Measurements from ENCODE around the gene LIMS2. TPM values are rescaled to one million over a fixed set of nuclear protein-coding genes. Genes with fewer than 3 reads are reported as not detected.

The LIMS2 gene
- polyA plus RNA-seq, 3 donors = 8.5 to 282 (median 64.9) TPM

DNA sequence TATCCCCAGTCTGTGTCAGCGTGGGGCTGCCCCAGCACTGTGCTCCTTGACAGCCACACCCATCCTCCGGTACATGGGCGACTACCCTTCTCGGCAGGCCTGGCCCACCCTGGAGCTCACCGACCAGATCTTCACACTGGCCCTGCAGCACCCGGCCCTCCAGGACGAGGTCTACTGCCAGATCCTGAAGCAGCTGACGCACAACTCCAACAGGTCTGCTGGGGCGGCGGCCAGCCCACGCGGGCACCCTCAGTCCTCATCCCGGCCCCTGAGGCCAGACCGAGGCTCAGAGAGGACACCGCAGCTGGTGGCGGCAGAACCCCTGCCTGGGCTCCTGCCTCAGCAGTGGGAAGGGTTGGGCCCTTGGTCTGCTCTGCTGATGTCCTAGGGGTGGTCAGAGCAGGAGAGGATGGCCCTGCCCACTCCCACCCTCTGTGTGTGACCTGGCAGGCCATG is 43.8 kb downstream of the LIMS2 start:
- no peak overlapping the region for H3K27ac ChIP-seq (ENCODE audit: low read depth, low read length)
- 87 to 94% (median 90%) methylated on average over 16 of the region's 16 CpGs for WGBS, 3 donors

DNA sequence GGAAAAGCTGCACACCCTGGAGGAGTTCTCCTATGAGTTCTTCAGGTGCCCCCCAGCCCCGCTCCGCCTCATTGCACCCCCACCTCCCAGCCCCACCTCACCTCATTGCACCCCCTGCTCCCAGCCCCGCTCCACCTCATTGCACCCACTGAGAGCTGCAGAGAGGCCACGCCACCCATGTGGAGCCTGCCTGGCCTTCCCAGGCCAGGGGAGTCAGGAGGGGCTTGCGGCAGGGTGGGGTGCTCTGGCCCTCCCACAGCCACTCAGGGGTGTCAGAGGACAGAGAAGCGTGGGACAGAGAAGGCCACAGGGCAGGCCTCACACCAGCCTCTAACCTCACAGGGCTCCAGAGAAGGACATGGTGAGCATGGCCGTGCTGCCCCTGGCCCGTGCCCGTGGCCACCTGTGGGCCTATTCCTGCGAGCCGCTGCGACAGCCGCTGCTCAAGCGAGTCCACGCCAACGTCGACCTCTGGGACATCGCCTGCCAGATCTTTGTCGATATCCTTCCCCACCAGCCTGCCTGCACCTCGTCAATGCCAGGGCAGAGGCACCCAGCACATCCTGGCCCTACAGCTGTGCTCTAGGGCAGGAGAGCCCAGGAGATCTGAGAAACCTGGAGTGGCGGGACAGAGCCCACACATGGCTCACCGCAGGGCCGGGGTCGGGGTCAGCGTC is 44.3 kb downstream of the LIMS2 start:
- H3K27ac ChIP-seq (ENCODE audit: low read depth, low read length) = no peak overlapping the region
- WGBS, 3 donors = 86 to 93% (median 88%) methylated on average over 20 to 25 of the region's 25 CpGs

GRCh38 chr2:127630096-127630863 is 45.0 kb downstream of the LIMS2 start:
- H3K27ac ChIP-seq (ENCODE audit: low read depth, low read length) = no peak overlapping the region
- 56 to 78% (median 64%) methylated on average over 9 to 10 of the region's 10 CpGs for WGBS, 3 donors

GRCh38 chr2:127629637-127630036 is 45.7 kb downstream of the LIMS2 start:
- 72 to 88% (median 83%) methylated on average over 9 of the region's 9 CpGs for WGBS, 3 donors
- H3K27ac ChIP-seq (ENCODE audit: low read depth, low read length) = no peak overlapping the region

DNA sequence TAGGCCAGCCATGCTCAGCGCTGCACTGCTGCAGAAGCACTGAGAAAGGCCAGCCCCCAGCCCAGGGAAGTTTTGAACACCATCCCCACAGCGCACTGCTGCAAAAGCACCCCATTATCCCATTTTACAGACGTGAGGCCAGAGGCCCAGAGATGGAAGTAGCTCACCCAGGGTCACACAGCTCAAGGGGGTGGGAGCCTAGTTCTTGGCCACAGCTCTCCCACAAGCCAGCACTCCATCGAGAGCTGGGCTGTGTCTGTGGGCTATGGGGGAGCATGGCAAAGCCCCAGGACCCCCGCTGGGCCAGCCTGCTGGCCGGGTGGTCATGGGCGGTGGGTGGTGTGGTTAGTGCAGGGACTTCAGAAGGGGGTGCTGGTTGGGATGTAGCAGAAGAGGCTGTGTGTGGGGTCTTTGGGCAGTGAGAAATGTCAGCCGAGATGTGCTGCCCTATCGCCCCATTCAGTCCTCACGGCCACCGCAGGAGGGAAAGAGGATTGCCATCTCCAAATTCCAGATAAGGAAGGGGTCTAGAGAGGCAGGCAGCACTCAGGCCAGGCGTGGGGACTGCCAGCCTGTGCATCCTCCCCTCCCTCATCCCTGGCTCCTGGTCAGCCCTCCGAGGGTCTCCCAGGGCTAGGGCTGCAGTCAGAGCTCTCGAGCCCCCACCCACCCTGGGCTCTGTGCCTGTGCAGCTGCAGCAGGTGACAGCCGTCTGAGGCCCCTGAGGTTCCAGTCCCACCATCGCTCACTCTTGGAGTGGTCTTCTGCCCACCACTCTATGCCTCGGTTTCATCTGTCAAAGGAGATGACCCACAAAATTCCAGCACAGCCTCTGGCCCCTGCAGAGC is 46.3 kb downstream of the LIMS2 start:
- no peak overlapping the region for H3K27ac ChIP-seq (ENCODE audit: low read depth, low read length)
- WGBS, 3 donors = 73 to 81% (median 80%) methylated on average over 16 to 17 of the region's 17 CpGs

- no peak overlapping the region for H3K27ac ChIP-seq (ENCODE audit: low read depth, low read length)
- WGBS, 3 donors = 81 to 93% (median 90%) methylated on average over 18 of the region's 18 CpGs
Observed at GRCh38 chr2:127627740-127628571, 47.4 kb downstream of the LIMS2 start.

GRCh38 chr2:127626917-127627739 is 48.2 kb downstream of the LIMS2 start:
- WGBS, 3 donors = 81 to 91% (median 86%) methylated on average over 28 of the region's 28 CpGs
- no peak overlapping the region for H3K27ac ChIP-seq (ENCODE audit: low read depth, low read length)

DNA sequence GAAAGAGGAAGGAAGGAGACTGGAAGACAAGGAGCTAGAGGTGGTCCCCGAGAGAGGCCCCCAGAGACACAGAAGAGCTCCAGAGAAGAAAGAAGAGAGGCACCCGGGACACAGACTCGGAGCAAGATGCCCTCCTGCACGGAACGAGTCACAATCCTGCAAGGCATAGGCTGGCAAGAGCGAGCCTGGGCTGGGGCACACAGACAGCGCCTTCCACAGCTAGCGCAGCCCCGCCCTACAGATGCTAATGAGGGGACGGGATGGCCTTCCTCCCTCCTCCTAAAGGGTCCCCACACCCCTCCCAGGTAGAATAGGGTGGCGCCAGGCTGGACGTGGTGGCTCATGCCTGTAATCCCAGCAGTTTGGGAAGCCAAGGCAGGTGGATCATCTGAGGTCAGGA is 49.2 kb downstream of the LIMS2 start:
- H3K27ac ChIP-seq (ENCODE audit: low read depth, low read length) = no peak overlapping the region
- 58 to 66% (median 60%) methylated on average over 11 to 12 of the region's 12 CpGs for WGBS, 3 donors

DNA sequence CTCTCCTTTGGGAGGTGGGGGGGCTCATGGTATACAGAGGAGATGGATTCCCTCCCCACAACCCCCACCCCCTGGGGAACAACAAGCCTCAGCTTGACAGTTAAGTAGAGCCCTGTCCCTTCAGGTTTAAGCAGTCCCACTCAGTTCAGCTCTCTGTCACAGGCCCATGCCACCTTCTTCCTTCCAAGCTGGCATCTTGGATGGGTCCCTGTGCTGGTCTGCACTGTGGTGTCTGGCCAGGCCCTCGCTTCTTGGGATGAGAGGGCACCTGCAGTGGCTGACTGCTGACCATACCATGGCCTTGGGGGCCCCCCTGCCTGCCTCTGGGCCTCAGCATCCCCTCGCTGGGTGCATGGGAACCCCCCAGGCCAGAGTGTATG is 49.8 kb downstream of the LIMS2 start:
- no peak overlapping the region for H3K27ac ChIP-seq (ENCODE audit: low read depth, low read length)
- WGBS, 3 donors = 79 to 92% (median 80%) methylated on average over 2 of the region's 2 CpGs

DNA sequence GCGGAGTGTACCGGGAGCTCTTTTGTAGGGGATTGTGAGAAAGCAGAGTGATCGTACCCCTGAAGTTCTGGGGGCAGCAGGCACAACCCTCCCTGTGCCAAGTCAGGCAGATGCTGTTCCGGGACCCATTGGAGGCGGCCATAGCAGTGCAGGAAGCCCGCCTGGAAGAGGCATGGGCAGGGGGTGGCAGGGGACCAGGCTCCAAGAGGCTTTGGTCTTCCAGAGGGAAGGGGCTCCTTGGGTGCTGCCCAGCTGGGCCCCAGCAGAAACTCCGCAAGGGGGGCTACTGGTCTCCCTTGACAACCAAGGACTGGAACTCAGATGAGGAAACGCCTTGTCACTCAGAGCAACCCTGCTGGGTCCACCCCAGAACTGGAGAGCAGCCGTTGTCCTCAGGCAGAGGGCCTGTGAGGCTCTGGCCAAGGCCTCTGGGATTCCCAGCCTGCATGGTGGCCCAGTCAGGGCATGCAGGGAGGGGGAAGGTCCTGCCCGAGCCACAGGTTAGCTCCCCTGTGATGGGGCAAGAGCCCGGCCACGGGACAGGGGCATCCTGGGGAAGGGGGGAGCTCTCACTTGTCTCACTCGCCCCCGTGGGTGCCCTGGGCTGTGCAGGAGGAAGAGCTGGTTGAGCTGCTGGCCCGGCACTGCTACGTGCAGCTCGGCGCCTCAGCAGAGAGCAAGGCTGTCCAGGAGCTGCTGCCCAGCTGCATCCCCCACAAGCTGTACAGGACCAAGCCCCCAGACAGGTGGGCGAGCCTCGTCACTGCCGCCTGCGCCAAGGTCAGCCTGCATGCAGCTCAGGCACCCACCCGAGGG is 50.4 kb downstream of the LIMS2 start:
- H3K27ac ChIP-seq (ENCODE audit: low read depth, low read length) = no peak overlapping the region
- 78 to 83% (median 83%) methylated on average over 22 to 23 of the region's 23 CpGs for WGBS, 3 donors

DNA sequence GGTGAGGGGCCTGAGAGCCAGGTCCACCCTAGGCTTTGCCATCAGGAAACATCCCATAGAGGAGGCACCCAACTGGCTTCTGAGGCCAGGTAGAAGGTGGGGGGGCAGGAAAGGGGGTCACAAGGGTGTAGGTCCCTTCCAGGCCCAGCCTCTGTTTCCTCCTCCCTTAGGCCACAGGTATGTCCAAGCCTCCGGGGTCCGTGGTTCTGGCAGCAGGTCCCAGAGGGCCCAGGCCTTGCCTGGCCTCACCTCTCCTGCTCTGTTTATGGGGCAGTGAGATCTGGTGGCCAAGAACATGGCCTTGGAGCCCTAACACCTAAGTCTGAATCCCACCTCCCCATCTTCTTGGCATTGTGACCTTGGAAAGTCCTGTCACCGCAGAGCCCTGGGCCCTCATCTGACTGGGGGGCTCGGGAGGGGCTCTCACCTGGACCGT is 51.0 kb downstream of the LIMS2 start:
- 88 to 96% (median 91%) methylated on average over 5 of the region's 5 CpGs for WGBS, 3 donors
- no peak overlapping the region for H3K27ac ChIP-seq (ENCODE audit: low read depth, low read length)

GRCh38 chr2:127623388-127624319 is 51.7 kb downstream of the LIMS2 start:
- 84 to 93% (median 92%) methylated on average over 33 to 38 of the region's 38 CpGs for WGBS, 3 donors

GRCh38 chr2:127622561-127623387 is 52.6 kb downstream of the LIMS2 start:
- no peak overlapping the region for H3K27ac ChIP-seq (ENCODE audit: low read depth, low read length)
- WGBS, 3 donors = 81 to 92% (median 92%) methylated on average over 21 of the region's 21 CpGs

More at GRCh38 chr2:127623388-127624319, 51.7 kb downstream of the LIMS2 start:
- no peak overlapping the region for H3K27ac ChIP-seq (ENCODE audit: low read depth, low read length)

DNA sequence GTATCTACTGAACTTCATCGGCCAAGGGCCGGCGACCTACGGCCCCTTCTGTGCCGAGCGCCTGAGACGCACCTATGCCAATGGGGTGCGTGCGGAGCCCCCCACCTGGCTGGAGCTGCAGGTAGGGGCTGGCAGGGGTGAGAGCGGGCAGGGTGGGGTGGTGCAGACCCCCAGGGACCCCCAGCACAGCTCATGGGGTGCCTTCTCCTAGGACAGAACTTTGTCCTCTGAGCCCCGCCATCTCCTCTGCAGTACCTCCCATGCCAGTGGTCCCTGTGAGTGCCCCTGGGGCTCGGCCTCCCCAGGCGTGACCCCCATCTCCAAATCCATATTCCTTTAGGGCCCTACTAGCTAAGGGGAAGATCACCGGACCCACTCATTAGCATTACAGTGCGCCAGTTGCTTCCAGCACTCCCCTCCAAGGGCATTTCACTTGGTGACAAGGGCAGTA is 53.3 kb downstream of the LIMS2 start:
- 97 to 98% (median 97%) methylated on average over 15 of the region's 15 CpGs for WGBS, 3 donors
- no peak overlapping the region for H3K27ac ChIP-seq (ENCODE audit: low read depth, low read length)

DNA sequence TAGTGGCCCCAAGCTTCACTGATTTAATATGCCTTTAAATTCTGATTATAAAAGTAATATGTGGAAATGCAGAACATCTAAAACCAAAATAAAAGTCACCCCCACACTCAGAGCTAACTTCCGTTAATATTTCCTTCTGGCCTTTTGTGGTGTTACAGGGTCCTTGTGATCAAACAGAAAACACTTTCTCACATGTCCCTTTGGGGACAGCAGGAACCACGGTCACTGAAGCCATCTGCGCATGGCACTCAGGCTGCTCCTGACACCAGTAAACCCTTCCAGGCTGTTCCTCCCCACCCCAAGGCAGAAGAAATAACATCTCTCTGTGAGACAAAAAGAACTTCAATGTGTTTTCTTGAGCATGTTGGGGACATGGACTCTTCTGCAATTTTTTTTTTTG is 54.5 kb downstream of the LIMS2 start:
- H3K27ac ChIP-seq (ENCODE audit: low read depth, low read length) = no peak overlapping the region
- 44 to 67% (median 60%) methylated on average over 3 of the region's 3 CpGs for WGBS, 3 donors
